Fibroblast of mammary gland (primary cell): ENCODE measurements around the gene REN.

Experiments used
- DNase-seq: peaks from one replicate; pipeline ENCODE4 v3.0.0-alpha.2; 2010; ENCODE audit warnings: low read depth
- H3K4me3 ChIP-seq: 2 replicates; pipeline ENCODE4 v1.5.1; 2011; ENCODE audit warnings: low read depth, mild to moderate bottlenecking, low read length, moderate library complexity; ENCODE audit not compliant: control insufficient read depth
- CTCF ChIP-seq: conservative IDR thresholded peaks from 2 replicates; pipeline ENCODE4 v1.5.1; 2011; ENCODE audit warnings: low read depth, low read length, inconsistent platforms; ENCODE audit not compliant: control insufficient read depth, insufficient read depth

Gene REN

GRCh38 chr1:204136814-204137213, 29.3 kb downstream of the REN start:
- TF ChIP-seq CTCF, result no peak
- no peak for DNase-seq

GRCh38 chr1:204134103-204134502, 32.0 kb downstream of the REN start:
- no peak for DNase-seq
- no peak overlapping the region for H3K4me3 ChIP-seq
- TF ChIP-seq CTCF, result no peak

More at GRCh38 chr1:204136814-204137213, 29.3 kb downstream of the REN start:
- no peak overlapping the region for H3K4me3 ChIP-seq

- no peak overlapping the region for H3K4me3 ChIP-seq
- TF ChIP-seq CTCF, result no peak
- DNase-seq, result no peak
Measured at GRCh38 chr1:204132718-204133117, 33.4 kb downstream of the REN start.

GRCh38 chr1:204131978-204132377, 34.2 kb downstream of the REN start:
- no peak for DNase-seq
- TF ChIP-seq CTCF, result no peak
- no peak overlapping the region for H3K4me3 ChIP-seq

- TF ChIP-seq CTCF, result peak; percentile 9
- no peak overlapping the region for H3K4me3 ChIP-seq
- DNase-seq, result peak; percentile 88
Measured at GRCh38 chr1:204130981-204131892, 34.9 kb downstream of the REN start.

- H3K4me3 ChIP-seq, result no peak overlapping the region
- no peak for DNase-seq
- TF ChIP-seq CTCF, result no peak
Measured at GRCh38 chr1:204130178-204130577, 36.0 kb downstream of the REN start.
